Psoas muscle (tissue), 8 donors: ENCODE data around the gene HIP1. TPM values are rescaled to one million over a fixed set of nuclear protein-coding genes. Genes with fewer than 3 reads are reported as not detected.
"Not testable (repeated sequence)": the region's sequence is repeated elsewhere in the genome, so short reads cannot be mapped to it uniquely, and the experiment has no call there.

Experiments used
- ATAC-seq, 4 donors: fragments of 200-7000 bp; cut with Tn5 transposase; one replicate each; pipeline ENCODE4 v1.9.1; 2020; ENCODE audit warnings: moderate library complexity in 3 of 4, mild to moderate bottlenecking in 2 of 4
- DNase-seq, 2 donors: peaks; one replicate each; pipeline ENCODE4 v3.0.0-alpha.2; 2020
- H3K27ac ChIP-seq: fragments of 200-600 bp; one replicate; pipeline ENCODE4 v1.8.0; 2022
- H3K27me3 ChIP-seq, 3 donors: fragments of 200-600 bp in 1 of 3; one replicate each; pipeline versions ENCODE4 v1.6.1 to v1.8.0; 2013 to 2022; ENCODE audit warnings: low read length in 2 of 3, mild to moderate bottlenecking in 2 of 3, moderate library complexity in 1 of 3; ENCODE audit not compliant: insufficient read depth in 3 of 3
- H3K36me3 ChIP-seq, 2 donors: fragments of 200-600 bp in 1 of 2; one replicate each; pipeline versions ENCODE4 v1.6.1 to v1.8.0; 2013 to 2022; ENCODE audit warnings: low read depth in 1 of 2, mild to moderate bottlenecking in 1 of 2, moderate library complexity in 1 of 2; ENCODE audit not compliant: insufficient read depth in 1 of 2
- H3K4me1 ChIP-seq: fragments of 200-600 bp; one replicate; pipeline ENCODE4 v1.8.0; 2022
- H3K4me3 ChIP-seq: fragments of 200-600 bp; one replicate; pipeline ENCODE4 v1.8.0; 2022; ENCODE audit warnings: mild to moderate bottlenecking
- H3K9me3 ChIP-seq: fragments of 200-600 bp; one replicate; pipeline ENCODE4 v1.8.0; 2022
- WGBS, 3 donors: extraction: QIAGEN DNeasy Blood & Tissue Kit; methylation state at CpG; one replicate each; pipeline versions ENCODE4 v1.1.6 to v1.1.7; 2013; 5-methylcytosine and 5-hydroxymethylcytosine counted together
- intact Hi-C, 2 donors: fragments of 100-400 bp; cut with DNase I; formaldehyde crosslinking; loops; one replicate each; pipeline versions ENCODE4 v1.11.0 to v1.14.2; 2022
- polyA plus RNA-seq, 3 donors: library from polyadenylated mRNA; stranded (reverse); fragments of 200-250 nt; gene quantifications; one replicate each; pipeline ENCODE4 v1.2.3, GENCODE V29; 2013
- total RNA-seq, 4 donors: library from RNA; stranded (reverse); fragmentation: NEBNext Ultra II Directional in 2 of 4; extraction: Animal tissue kit (Norgen Biotek cat#: 25700) in 2 of 4; gene quantifications; one replicate each; pipeline versions ENCODE4 v1.2.1 to v1.2.4, GENCODE V29; 2021 to 2023
- TF ChIP-seq, protein P1 (sequence below): fragments of 200-600 bp; IDR thresholded peaks from one replicate; pipeline ENCODE4 v1.8.0; 2022; ENCODE audit warnings: antibody characterized with exemption
- donor health status: healthy with polysubstance abuse.
- donor health status: DM: no; HTN: no; CAD: no; lungs with moderate emphysema.
- donor health status: Bipolar disorder and iron deficiency.
- donor health status: healthy.
- donor health status: DM: yes; HTN: yes; CAD: no.
- donor health status: DM: no; HTN: no; CAD: no.
- donor health status: DM: no; HTN: no; CAD: no.
- donor health status: DM: yes; HTN: yes; CAD: no.

The HIP1 gene
- total and polyA plus RNA-seq, 7 donors, result 2.5 to 11.9 (median 5.4) TPM

DNA sequence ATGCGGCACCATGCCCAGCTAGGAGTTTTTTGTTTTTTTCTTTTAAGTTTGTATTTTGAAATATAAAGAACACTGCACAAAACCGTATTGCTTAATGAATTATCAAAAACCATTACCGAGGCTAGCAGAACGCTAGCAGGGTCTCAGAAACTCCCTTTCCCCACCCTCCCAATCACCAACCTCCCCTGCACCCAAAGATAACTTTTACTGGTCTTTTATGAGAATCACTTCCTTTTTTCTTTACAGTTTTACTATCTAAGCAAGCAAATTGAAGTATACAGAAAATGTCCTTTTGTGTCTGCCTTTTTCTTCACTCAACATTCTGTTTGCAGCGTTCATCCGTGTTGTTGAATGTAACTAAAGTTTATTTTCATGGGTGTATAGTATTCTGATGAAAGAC lies 13.4 kb downstream of the HIP1 start:
- intact Hi-C loops, result no loop called here
- Histone ChIP-seq H3K27ac (no peak overlapping the region), H3K4me1 (peaks cover 7% of the 10 kb centered on the region), H3K36me3 (no peaks in the 10 kb centered on the region), H3K27me3 (no peaks in the 10 kb centered on the region), H3K4me3 (no peak overlapping the region), H3K9me3 (no peaks in the 10 kb centered on the region)
- DNase-seq (no peak), ATAC-seq (no peak)
- TF ChIP-seq, protein P1, sequence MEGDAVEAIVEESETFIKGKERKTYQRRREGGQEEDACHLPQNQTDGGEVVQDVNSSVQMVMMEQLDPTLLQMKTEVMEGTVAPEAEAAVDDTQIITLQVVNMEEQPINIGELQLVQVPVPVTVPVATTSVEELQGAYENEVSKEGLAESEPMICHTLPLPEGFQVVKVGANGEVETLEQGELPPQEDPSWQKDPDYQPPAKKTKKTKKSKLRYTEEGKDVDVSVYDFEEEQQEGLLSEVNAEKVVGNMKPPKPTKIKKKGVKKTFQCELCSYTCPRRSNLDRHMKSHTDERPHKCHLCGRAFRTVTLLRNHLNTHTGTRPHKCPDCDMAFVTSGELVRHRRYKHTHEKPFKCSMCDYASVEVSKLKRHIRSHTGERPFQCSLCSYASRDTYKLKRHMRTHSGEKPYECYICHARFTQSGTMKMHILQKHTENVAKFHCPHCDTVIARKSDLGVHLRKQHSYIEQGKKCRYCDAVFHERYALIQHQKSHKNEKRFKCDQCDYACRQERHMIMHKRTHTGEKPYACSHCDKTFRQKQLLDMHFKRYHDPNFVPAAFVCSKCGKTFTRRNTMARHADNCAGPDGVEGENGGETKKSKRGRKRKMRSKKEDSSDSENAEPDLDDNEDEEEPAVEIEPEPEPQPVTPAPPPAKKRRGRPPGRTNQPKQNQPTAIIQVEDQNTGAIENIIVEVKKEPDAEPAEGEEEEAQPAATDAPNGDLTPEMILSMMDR, result no peak
- WGBS, 3 donors, result 91 to 95% (median 93%) methylated on average over 6 of the region's 6 CpGs

DNA sequence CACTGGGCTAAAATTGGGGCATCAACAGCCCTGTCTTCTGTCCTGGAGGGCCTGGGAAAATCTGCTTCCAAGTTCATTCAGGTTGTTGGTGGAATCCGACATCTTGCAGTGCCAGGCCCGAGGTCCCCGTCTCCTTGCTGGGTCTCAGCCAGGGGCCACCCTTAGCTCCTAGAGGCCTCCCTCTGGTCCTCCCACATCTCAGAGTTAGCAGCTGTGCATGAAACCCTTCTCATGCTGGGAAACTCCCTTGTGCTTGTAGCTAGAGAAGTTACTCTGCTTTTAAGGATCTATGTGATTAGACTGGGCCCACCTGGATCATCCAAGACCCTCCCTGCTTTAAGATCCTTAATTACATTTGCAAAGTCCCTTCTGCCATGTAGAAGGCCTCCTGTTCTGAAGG lies 15.3 kb downstream of the HIP1 start:
- Histone ChIP-seq H3K27ac (no peak overlapping the region), H3K27me3 (no peaks in the 10 kb centered on the region), H3K36me3 (no peaks in the 10 kb centered on the region), H3K4me3 (no peak overlapping the region), H3K4me1 (peaks cover 7% of the 10 kb centered on the region), H3K9me3 (no peaks in the 10 kb centered on the region)
- intact Hi-C loops, result no loop called here
- TF ChIP-seq, protein P1, result no peak
- DNase-seq (no peak), ATAC-seq (no peak)
- WGBS, 3 donors, result 66 to 77% (median 67%) methylated on average over 3 of the region's 3 CpGs

DNA sequence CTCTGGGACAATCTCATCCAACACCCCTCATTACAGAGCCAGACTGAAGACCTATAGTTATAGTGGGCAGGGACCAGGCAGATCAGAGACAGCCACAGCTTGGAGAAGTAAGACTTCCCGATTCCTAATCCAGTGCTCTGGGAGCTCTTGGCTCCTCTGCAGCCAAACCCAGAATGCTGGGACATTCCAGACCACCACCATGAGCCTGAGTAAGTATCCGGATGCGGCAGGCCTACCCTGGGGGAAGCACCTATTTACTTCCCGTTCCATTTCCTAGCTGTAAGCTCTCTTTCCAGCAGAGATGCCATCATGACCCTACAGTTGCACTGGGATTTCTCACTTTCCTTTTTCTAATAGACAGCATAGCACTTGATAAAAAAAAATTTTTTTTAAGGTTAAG lies 16.4 kb downstream of the HIP1 start:
- H3K27ac ChIP-seq, result no peak overlapping the region
- H3K4me1 ChIP-seq, result peaks cover under 1% of the 10 kb centered on the region
- TF ChIP-seq, protein P1, result no peak
- H3K9me3 ChIP-seq, result no peaks in the 10 kb centered on the region
- intact Hi-C loops, result no loop called here
- no peak for ATAC-seq
- no peak overlapping the region for H3K4me3 ChIP-seq
- 58 to 62% (median 60%) methylated on average over 4 of the region's 4 CpGs for WGBS, 3 donors
- no peaks in the 10 kb centered on the region for H3K27me3 ChIP-seq
- H3K36me3 ChIP-seq, result no peaks in the 10 kb centered on the region
- DNase-seq, result no peak

DNA sequence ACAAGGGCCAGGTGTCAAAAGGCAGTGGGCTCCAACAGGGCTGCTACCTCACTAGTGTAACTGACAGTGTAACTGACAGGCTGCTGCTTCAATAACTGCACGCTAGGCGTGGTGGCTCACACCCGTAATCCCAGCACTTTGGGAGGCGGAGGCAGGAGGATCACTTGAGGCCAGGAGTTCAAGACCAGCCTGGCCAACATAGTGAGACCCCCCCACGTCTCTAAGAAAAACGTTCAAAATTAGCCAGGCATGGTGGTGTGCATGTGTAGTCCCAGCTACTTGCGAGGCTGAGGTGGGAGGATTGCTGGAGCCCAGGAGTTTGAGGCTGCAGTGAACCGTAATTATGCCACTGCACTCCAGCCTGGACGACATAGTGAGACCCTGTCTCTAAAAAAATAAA lies 16.8 kb downstream of the HIP1 start:
- ATAC-seq, H3K9me3 ChIP-seq, H3K4me3 ChIP-seq, DNase-seq, H3K4me1 ChIP-seq, H3K27me3 ChIP-seq, H3K36me3 ChIP-seq, intact Hi-C loops, H3K27ac ChIP-seq: not testable (repeated sequence)
- 91 to 94% (median 93%) methylated on average over 9 of the region's 9 CpGs for WGBS, 3 donors

DNA sequence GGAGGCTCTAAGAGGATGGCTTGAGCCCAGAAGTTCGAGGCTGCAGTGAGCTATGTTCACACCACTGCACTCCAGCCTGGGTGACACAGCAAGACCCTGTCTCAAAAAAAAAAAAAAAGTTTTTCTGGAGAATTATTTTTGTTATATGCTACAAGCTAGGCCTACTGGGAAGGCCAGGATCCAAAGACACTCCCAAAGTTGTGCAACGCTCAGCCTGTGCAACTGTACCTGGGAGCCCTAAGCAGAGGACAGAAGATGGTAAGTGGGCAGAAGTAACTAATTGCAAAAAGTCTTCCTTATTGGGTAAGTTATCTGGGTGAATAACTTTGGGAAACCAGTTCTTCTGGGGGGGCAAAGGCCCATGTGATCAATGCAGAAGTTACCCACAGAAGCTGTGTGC lies 17.3 kb downstream of the HIP1 start:
- WGBS, 3 donors, result 78 to 86% (median 80%) methylated on average over 2 of the region's 2 CpGs
- Histone ChIP-seq H3K9me3 (no peaks in the 10 kb centered on the region), H3K27ac (no peak overlapping the region), H3K4me1 (no peaks in the 10 kb centered on the region), H3K36me3 (no peaks in the 10 kb centered on the region), H3K27me3 (no peaks in the 10 kb centered on the region), H3K4me3 (no peak overlapping the region)
- DNase-seq (no peak), ATAC-seq (no peak)
- TF ChIP-seq, protein P1, result no peak
- intact Hi-C loops, result no loop called here
